HEK293T (cell line): ENCODE data around the gene CEBPE.
A peak's percentile ranks its signal among the peaks of the same experiment; 100 is the strongest.

Source experiments
- CTCF ChIA-PET: fragments of 350-600 bp; formaldehyde crosslinking; extraction: SDS; loops from one replicate; lab custom pipeline; 2021; ENCODE audit warnings: antibody characterized with exemption, inconsistent platforms; lab: Yijun Ruan, JAX
- POLR2A ChIA-PET: fragments of 350-600 bp; formaldehyde crosslinking; extraction: SDS; loops from one replicate; lab custom pipeline; 2020; ENCODE audit warnings: antibody characterized with exemption, inconsistent platforms; lab: Yijun Ruan, JAX
- DNase-seq: peaks from one replicate; pipeline ENCODE4 v3.0.0; 2012; ENCODE audit warnings: mixed read lengths; ENCODE audit errors: extremely low spot score
- ARNT ChIP-seq: fragments of 450-650 bp; IDR thresholded peaks from 2 replicates; pipeline ENCODE4 v1.6.1; 2017; ENCODE audit warnings: mild to moderate bottlenecking
- BHLHE40 ChIP-seq: fragments of 450-650 bp; IDR thresholded peaks from 2 replicates; pipeline ENCODE4 v1.6.1; 2016; ENCODE audit warnings: mild to moderate bottlenecking, moderate library complexity, borderline replicate concordance
- CTBP1 ChIP-seq: fragments of 450-650 bp; IDR thresholded peaks from 2 replicates; pipeline ENCODE4 v1.6.1; 2016; ENCODE audit warnings: borderline replicate concordance
- ELF4 ChIP-seq: fragments of 450-650 bp; IDR thresholded peaks from 2 replicates; pipeline ENCODE4 v1.6.1; 2017; ENCODE audit warnings: antibody characterized with exemption
- FOXA1 ChIP-seq: fragments of 450-650 bp; IDR thresholded peaks from 2 replicates; pipeline ENCODE4 v1.6.1; 2016; ENCODE audit warnings: mild to moderate bottlenecking
- FOXK2 ChIP-seq: fragments of 450-650 bp; IDR thresholded peaks from 2 replicates; pipeline ENCODE4 v1.6.1; 2016; ENCODE audit warnings: mild to moderate bottlenecking
- FOXM1 ChIP-seq: fragments of 450-650 bp; IDR thresholded peaks from 2 replicates; pipeline ENCODE4 v1.6.1; 2017; ENCODE audit warnings: mild to moderate bottlenecking, borderline replicate concordance
- HDGF ChIP-seq: fragments of 450-650 bp; IDR thresholded peaks from 2 replicates; pipeline ENCODE4 v1.6.1; 2017; ENCODE audit warnings: antibody characterized with exemption, borderline replicate concordance
- L3MBTL2 ChIP-seq: fragments of 450-650 bp; conservative IDR thresholded peaks from 2 replicates; pipeline ENCODE4 v1.6.1; 2016; ENCODE audit warnings: mild to moderate bottlenecking
- LEF1 ChIP-seq: fragments of 450-650 bp; IDR thresholded peaks from 2 replicates; pipeline ENCODE4 v1.6.1; 2017; ENCODE audit warnings: mild to moderate bottlenecking, borderline replicate concordance
- NFRKB ChIP-seq: fragments of 450-650 bp; IDR thresholded peaks from 2 replicates; pipeline ENCODE4 v1.6.1; 2016; ENCODE audit warnings: mild to moderate bottlenecking, moderate library complexity
- PKNOX1 ChIP-seq: fragments of 450-650 bp; IDR thresholded peaks from 2 replicates; pipeline ENCODE4 v1.6.1; 2016
- SP1 ChIP-seq: fragments of 450-650 bp; IDR thresholded peaks from 2 replicates; pipeline ENCODE4 v1.6.1; 2017
- SUZ12 ChIP-seq: fragments of 450-650 bp; IDR thresholded peaks from 2 replicates; pipeline ENCODE4 v1.6.1; 2016; ENCODE audit warnings: mild to moderate bottlenecking
- TARDBP ChIP-seq: fragments of 450-650 bp; IDR thresholded peaks from 2 replicates; pipeline ENCODE4 v1.6.1; 2016
- ZNF384 ChIP-seq: fragments of 450-650 bp; IDR thresholded peaks from 2 replicates; pipeline ENCODE4 v1.6.1; 2016

Gene CEBPE

GRCh38 chr14:23078692-23079116 lies 40.4 kb downstream of the CEBPE start:
- ChIA-PET POLR2A (interaction anchor here (1.2 to 2.9 kb wide), 2 partner anchors 16 kb away, joined by 3 to 27 read pairs; partner anchors contain the start of genes ACIN1 and C14orf119), CTCF (interaction anchor here (1.4 to 2.8 kb wide), 2 partner anchors 8 to 10 kb away, joined by 3 to 27 read pairs; no protein-coding TSS in a partner anchor)
- DNase-seq: no peak
- no peak for TF ChIP-seq LEF1
- no peak for TF ChIP-seq HDGF
- no peak for TF ChIP-seq FOXM1
- no peak for TF ChIP-seq SP1
- no peak for TF ChIP-seq NFRKB
- no peak for TF ChIP-seq PKNOX1
- TF ChIP-seq BHLHE40: no peak
- no peak for TF ChIP-seq FOXK2
- no peak for TF ChIP-seq TARDBP
- TF ChIP-seq L3MBTL2: no peak
- no peak for TF ChIP-seq ARNT
- no peak for TF ChIP-seq CTBP1
- no peak for TF ChIP-seq ZNF384
- no peak for TF ChIP-seq ELF4

GRCh38 chr14:23077962-23078361 lies 41.1 kb downstream of the CEBPE start:
- POLR2A ChIA-PET: interaction anchor here (1.2 to 2.9 kb wide), 3 partner anchors 16 to 122 kb away, joined by 3 to 27 read pairs (median 3); partner anchors contain the start of genes ACIN1 and C14orf119
- no peak for DNase-seq
- CTCF ChIA-PET: interaction anchor here (0.9 to 2.8 kb wide), 9 partner anchors 8 to 104 kb away, joined by 3 to 27 read pairs (median 4); no protein-coding TSS in a partner anchor
- TF ChIP-seq ZNF384: no peak
- TF ChIP-seq L3MBTL2: no peak
- TF ChIP-seq HDGF: no peak
- no peak for TF ChIP-seq BHLHE40
- TF ChIP-seq SUZ12: no peak
- TF ChIP-seq LEF1: no peak
- TF ChIP-seq NFRKB: no peak
- TF ChIP-seq TARDBP: no peak
- TF ChIP-seq ELF4: no peak
- no peak for TF ChIP-seq FOXK2
- no peak for TF ChIP-seq CTBP1
- TF ChIP-seq SP1: no peak
- TF ChIP-seq FOXA1: no peak
- TF ChIP-seq ARNT: no peak
- TF ChIP-seq PKNOX1: no peak
- TF ChIP-seq FOXM1: no peak

GRCh38 chr14:23076785-23077408 lies 42.2 kb downstream of the CEBPE start:
- peak; percentile 40 for DNase-seq
- ChIA-PET CTCF (interaction anchor here (0.6 to 2.8 kb wide), 22 partner anchors 8 to 520 kb away, joined by 3 to 27 read pairs (median 4); partner anchors contain the start of genes ACIN1, C14orf119 and SLC7A8), POLR2A (interaction anchor here (1.3 to 2.9 kb wide), 2 partner anchors 18 to 121 kb away, joined by 3 to 27 read pairs; partner anchors contain the start of genes ACIN1 and C14orf119)
- TF ChIP-seq FOXA1 (no peak), NFRKB (no peak), PKNOX1 (peak; percentile 38; the same call in 1 of the 2 replicates)

GRCh38 chr14:23074906-23075305 lies 44.1 kb downstream of the CEBPE start:
- POLR2A ChIA-PET: interaction anchor here (1.3 kb wide), 1 partner anchor 20 kb away, joined by 6 read pairs; the partner anchor contains the start of genes ACIN1 and C14orf119
- no peak for DNase-seq
- CTCF ChIA-PET: no interaction called here
- TF ChIP-seq PKNOX1 (no peak), SP1 (no peak), HDGF (no peak), FOXA1 (no peak), LEF1 (no peak), NFRKB (no peak), ZNF384 (no peak), FOXM1 (no peak), CTBP1 (no peak)

- TF ChIP-seq CTBP1: no peak
- no peak; the same call in 1 of the 2 replicates for TF ChIP-seq L3MBTL2
- DNase-seq: peak; percentile 31
- CTCF ChIA-PET: interaction anchor here (0.8 to 2.1 kb wide), 10 partner anchors 13 to 143 kb away, joined by 3 to 12 read pairs (median 4); partner anchors contain the start of genes ACIN1, C14orf119 and PRMT5
- POLR2A ChIA-PET: interaction anchor here (0.6 to 3.4 kb wide), 20 partner anchors 9 to 249 kb away, joined by 3 to 71 read pairs (median 4); partner anchors contain the start of genes ACIN1, AJUBA, C14orf119 and CDH24
These were observed 47.0 kb downstream of the CEBPE start for GRCh38 chr14:23071921-23072539.
